ENCODE measurements around the gene DYNC1H1.

DNA sequence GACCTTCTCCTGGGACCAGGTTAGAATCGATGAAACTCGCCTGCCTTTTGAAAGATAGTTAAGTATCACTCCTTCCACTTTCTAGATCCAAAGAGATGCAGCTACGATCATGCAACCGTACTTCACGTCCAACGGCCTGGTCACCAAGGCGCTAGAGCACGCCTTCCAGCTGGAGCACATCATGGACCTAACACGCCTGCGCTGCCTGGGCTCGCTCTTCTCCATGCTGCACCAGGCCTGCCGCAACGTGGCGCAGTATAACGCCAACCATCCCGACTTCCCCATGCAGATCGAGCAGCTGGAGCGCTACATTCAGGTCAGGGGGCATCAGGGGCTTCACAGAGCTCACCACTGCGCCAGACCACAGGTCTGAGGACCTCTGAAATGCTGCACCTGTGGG, 51.4 kb downstream of the DYNC1H1 start:
- TF ChIP-seq CTCF (conservative IDR thresholded peaks at IDR 0.05 in 1 of 2, IDR thresholded peaks at IDR 0.05 in 1 of 2; ENCODE audit: low read depth in 1 of 2, low read length in 2 of 2) (no peak), EZH2 (IDR thresholded peaks at IDR 0.05; ENCODE audit: low read length, missing control alignments) (no peak)

All from fibroblast of lung (primary cell).